ENCODE results near the gene SMC6.

Gene SMC6

DNA sequence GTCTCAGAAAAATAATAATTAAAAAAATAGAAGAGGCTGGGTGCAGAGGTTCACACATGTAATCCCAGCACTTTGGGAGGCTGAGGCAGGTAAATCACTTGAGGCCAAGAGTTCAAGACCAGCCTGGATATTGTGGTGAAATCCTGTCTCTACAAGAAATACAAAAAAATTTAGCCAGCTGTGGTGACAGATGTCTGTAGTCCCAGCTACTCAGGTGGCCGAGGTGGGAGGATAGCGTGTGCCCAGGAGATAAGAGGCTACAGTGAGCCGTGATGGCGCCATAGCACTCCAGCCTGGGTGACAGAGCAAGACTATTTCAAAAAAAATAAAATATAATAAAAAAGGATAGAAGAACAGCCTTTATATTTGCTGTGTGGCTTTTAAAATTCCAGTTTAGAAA is 35.9 kb downstream of the SMC6 start:
- DNase-seq (ENCODE audit: low read depth) = no peak

DNA sequence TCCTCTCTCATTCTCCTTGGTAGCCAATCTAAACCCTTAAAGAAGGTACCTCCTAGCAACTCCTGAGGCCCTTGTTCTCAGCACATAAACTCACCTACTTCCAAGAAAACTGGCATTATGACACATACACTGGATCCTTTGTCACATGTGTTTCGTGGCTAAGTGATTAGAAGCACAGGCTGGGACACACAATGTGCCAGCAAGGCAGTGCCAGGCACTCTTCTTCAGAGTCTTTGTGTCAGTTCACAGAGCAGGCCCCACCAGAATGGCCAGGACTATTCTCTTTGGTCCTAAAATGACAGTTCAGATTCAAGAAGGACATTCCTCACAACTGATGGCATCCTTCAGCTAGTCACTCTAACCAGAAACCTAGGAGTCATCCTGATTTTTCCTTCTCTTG is 40.3 kb downstream of the SMC6 start:
- DNase-seq (ENCODE audit: low read depth) = no peak

DNA sequence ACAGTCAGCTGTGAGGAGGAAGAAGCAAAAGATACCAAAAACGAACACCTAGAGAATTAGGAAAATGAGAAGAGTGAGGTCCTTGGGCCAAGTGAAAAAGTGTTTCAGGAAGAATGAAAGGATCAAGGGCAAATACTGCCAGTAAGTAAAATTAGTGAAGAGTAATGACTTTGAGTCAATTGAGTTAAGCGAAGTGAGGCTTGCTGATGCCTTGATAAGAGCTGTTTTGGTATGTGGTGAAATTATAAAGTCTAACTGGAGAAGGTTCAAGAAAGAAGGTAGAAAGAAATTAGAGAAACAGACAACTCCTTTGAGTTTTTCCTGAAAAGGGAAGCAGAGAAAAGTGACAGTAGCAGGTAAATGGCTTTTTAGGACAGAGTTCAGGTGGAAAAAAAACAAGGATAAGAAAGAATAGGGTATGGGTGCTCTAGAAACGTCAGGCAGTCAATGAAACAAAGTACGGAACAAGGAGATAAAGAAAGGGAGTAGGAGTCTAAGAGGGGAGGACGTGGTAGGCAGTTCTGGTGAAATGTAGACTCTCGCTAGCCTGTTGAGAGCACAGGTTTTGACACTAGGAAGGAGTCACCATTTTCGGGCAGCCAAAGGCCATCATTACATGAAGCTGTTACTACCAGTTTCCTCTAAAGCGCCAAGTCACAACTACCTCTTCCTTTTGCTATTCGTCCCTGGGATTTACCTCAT is 42.9 kb downstream of the SMC6 start:
- no peak for DNase-seq (ENCODE audit: low read depth)

DNA sequence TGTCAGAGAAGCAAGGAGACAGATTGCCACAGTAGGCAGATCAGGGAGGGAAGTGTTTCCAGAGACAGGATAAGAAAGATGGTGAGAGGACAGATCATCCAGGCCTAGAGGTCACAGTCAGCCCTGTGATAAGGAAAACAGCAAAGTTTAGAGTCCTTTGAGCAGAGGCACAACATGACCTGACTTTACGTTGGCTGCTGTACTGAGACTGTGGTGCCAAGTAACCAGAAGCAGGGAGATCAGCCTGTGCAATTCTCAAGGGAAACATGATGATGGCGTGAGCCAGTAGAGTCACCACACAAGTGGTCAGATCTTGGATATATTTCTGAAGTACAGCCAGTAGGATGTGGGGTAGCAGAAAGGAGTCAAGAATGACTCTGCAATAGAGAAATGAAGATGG is 43.7 kb downstream of the SMC6 start:
- no peak for DNase-seq (ENCODE audit: low read depth)

DNA sequence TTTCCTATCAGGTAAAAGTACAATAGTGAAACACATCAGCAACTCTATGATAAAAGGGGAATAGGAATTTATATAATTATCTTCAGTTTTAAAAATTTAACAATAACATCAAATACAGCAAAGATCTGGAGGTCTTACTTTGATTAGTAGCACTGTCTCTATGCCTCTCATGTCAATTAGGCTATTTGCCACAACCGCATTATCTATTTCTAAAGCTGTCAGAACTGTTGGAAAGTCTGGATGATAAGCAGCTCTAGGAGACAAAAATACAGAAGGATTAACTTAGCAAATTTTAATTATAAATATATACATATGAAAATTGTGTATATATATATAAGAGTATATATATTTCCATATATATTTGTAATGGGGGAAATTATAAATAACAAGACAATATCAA is 45.1 kb downstream of the SMC6 start:
- DNase-seq (ENCODE audit: low read depth) = no peak

DNA sequence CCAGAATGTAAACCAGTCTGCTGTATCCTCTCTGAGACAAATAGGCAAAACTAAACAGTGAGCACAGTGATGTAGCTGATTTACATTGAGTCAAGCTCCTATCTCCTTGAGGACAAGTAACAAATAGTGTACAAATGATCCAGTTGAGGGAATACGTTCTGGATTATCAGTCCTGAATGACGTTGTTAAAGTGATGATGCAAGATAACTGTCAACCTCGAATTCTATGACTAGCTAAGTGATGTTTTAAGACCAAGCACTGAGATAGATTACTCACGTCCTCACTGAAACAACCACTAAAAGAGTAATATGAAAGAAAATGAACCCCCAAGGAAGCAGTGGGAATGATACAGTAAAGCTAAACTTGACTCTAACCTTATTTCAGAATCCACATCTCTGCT is 46.8 kb downstream of the SMC6 start:
- no peak for DNase-seq (ENCODE audit: low read depth)

DNA sequence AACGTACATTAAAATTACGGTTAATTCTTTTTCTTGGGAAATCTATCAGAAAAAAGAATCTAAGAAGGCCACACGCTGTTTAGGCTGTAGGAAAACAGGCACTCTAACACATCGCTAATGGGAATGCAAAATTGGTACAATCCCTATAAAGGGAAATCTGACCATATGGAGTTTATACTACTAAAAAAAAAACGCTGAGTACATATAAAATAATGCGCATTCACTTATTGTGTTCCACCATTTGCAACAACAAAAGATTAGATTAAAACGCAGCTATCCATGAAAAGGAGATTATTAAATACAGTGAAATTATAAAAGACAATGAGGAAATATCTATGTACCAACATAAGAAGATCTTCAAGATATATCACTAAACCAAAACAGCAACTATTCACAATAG is 62.8 kb downstream of the SMC6 start:
- DNase-seq (ENCODE audit: low read depth) = no peak

DNA sequence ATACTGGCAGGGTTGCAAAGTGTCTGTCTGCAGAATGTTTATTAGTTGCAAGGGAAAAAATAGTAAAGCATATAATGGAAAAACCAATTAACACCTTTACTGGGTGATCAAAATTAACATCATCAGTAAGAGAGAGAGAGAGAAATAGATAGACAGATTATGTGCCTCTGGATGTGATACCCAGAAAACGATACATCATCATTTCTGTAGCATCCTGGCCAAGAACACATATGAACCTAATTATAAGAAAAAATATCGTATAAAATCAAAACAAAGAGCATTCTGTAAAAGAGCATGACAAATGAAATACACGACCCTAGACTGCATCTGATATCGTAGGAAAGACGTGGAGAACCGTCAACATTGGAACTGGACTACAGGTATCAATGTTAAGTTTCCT is 64.6 kb downstream of the SMC6 start:
- DNase-seq (ENCODE audit: low read depth) = no peak

DNA sequence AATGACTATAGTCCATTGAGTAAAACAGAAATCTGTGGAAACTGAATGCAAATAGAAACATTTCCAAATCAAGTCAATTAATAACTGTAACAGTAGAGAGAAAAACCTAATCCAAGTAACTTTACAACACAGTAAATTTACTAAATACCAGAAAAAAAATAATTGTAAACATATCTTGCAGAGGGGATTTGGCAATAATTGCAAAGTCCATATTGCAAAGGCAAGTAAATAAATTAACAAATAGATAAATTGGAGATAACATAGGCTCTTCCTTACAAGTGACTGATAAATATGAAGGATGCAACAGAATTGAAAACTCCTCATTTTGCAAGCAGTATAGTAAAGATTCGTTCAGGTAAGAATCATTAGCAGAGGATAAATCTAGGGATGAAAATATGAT is 65.0 kb downstream of the SMC6 start:
- no peak for DNase-seq (ENCODE audit: low read depth)

DNA sequence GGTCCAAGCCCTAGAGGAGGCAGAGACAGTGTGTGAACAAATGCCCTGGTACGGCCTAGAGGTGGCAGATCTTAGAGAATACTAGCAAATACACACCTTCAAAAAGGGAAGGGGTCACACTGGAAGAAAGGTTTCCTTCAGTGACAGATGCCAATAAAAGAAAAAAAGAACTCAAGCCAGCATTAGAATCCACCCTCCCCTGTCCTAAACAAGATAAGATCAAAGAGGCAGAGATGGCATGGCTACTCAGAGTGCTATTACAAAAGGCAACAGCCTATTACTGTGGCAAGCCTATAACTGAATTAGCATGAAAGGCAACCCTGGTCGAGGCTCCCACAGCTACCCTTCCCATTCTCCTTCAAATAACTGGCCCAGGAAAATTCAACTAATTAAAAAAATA is 69.6 kb downstream of the SMC6 start:
- no peak for DNase-seq (ENCODE audit: low read depth)

DNA sequence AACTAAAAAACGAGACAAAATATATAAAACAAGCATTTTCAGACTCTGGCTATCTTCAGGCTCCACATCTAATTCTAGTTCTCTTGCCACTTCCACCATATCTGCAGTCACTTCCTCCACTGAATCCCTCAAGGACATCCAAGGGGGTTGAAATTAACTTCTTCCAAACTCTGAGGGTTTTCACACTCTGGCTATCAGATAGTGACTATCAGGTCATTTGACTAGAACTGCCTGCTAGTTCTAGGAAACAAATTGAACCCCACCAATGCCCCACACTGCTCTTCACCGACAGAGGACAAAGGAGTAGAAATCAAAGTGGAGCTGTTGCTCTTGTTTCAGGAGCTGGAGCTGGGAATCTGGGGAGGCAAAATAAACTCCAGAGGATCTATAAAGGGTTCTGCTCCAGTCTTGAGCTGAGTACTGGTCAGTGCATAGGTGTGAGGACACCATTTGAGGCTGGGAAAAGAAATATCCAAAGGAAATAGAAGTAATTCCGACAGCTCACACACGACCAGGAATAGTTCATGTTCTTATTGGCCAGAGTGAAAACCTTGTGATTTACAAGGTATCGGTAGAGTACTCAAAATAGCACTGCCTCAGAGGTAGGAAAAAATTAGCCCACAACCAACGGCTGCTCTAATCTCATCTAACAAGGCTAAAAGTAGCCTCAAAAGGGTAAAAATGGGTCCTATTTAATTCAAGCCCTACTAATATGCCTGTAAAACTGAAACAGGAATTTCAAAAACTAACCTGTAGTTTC is 71.3 kb downstream of the SMC6 start:
- DNase-seq (ENCODE audit: low read depth) = no peak

DNA sequence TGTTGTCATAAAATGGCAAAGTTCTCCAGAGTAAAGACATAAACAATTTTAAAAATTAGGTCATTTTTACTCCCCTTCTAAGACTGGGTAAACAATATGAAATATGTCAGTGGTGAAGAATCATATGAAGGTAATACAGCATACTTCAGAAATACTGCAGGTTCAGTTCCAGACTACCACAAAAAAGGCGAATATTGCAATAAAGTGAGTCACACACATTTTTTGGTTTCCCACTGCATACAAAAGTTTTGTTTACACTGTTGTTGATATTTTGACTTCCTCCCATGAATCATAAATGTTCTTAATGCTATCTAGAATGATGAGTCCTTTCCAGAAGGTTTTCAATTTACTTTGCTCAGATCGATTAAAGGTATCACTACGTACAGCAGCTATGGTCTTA is 73.5 kb downstream of the SMC6 start:
- no peak for DNase-seq (ENCODE audit: low read depth)

DNA sequence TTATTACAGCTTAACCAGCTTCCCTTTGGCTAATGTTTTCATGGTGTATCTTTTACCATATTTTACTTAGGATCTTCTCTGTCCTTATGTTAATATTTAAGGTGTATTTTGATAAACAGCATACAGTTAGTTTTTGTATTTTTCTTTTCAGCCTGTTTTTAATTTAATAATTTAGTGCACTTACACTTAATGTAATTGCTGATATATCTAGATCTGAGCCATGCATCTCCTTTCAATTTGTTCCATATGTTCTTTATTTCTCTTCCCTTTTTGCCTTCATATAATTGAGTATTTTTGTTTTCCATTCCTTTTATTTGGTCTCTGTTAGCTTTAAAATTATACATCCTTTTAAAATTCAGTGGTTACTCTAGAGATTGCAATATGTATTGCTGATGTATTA is 78.8 kb downstream of the SMC6 start:
- DNase-seq (ENCODE audit: low read depth) = no peak

DNA sequence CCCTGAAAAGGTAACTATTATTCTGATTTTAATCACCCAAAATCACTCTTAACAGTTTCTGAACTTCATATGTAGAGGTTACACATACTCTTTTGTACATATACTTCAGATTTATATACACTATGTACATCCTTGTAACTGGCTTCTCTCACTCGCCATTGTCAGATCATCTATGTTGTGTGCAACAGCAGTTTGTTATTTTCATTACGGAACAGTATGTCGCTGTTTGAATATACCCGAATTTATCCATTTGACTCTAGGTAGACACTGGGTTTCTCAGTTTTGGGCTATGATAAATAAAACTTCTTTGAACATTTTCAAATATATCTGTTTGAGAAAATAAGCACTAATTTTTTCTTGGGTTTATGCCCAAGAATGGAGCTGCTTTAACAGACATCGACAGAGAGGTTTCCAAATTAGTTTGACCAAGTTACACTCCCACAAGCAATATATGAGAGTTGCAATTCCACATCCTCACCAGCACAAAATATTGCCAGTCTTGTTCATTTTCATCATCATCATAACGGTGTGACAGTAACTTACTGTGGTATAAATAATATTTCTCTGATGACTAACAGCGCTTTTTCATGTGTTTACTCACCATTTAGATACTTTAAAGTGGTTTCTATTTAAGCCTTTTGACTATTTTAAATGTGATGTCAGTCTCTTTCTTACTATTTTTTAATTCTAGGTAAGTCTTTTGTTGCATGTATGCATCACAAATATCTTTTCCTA is 80.9 kb downstream of the SMC6 start:
- no peak for DNase-seq (ENCODE audit: low read depth)

DNA sequence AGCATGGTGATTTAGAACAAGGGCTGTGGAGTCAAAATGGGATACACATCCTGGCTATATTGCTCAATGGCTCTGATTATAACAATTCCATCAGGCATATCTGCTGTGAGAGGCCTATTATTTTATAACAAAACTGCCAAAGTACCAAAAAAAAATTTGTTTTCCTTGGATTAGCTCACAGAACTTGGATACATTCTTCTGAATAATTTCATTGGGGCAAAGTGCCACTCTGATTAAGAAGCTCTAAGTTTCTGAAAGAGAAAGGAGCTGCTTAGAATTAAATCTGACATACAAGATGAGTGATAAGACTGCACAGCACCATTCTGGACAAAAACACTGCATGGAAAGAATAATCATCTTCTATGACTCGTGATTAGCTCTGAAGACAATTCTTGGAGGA is 85.7 kb downstream of the SMC6 start:
- no peak for DNase-seq (ENCODE audit: low read depth)

DNA sequence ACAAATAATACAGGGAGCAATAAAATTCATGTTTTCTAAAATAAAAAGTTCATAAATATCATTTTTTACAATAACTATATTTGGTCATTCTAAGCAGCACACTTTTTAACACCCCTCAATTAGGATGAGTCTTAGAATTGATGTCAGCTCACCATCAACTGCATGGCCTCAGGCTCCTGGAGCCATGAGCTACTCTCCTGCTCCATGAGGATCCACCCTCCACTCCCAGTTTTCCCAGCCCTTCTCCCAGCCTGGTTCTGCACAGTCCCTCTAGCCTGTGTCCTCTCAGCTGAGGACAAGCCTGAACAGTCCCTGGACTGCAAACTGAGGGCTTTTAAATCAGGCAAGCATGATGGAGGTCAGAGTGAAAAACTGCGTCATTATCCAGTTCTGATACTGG is 89.1 kb downstream of the SMC6 start:
- no peak for DNase-seq (ENCODE audit: low read depth)

DNA sequence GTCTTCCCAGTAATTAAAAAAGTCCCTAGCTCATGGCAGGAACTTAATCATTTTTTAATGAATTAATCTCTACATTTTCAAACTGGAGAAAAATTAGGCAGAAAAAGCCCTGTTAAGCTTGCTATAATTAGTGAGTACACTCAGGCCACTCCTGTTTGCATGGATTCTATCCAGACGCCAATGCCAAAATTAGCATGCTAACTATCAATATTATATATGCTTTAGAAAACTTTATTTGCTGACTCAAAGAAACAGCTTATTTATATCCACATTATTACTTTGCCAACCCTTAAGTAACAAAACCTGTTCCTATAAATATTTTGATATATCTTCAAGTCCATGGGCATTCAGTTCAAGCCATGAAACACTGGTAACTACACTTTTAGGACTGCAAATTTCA is 90.9 kb downstream of the SMC6 start:
- no peak for DNase-seq (ENCODE audit: low read depth)

DNA sequence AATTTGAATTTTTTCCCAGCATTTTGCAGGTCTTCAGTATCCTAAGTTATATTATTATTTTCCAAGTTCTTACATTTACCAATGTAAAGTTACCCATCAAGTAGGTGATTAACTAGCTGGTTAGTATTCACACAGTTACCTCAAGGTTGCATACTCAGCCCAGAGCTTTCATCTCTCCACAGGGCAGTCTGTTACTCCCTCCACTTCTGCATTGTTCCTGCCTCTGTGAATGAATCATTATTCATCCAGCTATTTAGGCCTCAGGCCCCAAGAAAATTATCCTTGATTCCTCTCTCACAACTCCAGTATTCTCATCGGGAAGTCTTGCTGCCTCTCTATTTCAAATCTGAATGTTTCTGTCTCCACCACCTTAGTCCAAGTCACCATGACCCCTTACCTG is 92.2 kb downstream of the SMC6 start:
- DNase-seq (ENCODE audit: low read depth) = no peak

DNA sequence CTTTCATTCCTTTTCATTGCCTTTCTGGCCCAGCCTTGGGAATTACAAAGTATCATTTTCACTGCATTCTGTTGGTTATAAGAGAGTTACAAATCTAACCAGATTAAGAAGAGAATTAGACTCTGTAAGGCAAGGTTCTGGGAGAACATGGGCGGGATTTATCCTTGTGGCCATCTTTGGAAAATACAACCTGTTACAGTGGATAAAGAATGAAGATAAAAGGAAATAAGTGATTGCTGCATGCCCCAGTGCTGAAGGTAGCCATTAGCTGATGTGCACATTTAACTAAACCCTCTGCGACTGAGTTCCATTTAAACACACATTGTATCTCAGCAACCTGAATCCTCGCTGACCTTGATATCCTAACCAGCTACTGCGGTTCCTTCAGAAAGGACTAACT is 93.4 kb downstream of the SMC6 start:
- no peak for DNase-seq (ENCODE audit: low read depth)

DNA sequence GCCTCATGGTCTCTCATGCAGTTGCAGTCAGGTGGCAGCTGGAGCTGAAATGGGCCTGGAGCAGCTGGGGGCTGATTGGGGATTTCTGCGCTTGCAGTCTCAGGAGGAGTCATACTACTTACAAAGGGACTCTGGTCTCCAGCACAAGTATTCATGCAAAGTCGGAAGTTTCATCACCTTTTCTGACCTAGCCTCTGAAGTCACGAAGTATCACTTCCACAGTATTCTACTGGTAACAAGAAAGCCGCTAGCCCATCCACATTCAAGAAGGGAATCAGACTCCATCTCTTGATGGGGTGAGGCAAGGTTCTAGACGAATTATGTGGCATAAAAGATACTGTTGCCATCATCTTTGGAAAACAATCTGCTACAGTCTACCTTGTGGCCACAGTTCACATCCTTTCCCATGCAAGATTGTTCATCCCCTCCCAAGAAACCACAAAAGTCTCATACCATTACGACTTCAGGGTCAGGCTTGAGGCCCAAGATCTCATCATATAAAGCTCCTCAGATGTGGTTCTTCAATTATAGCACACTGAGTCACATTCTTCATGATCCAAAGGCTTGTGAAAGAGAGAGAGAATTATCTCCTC is 95.3 kb downstream of the SMC6 start:
- DNase-seq (ENCODE audit: low read depth) = no peak

DNA sequence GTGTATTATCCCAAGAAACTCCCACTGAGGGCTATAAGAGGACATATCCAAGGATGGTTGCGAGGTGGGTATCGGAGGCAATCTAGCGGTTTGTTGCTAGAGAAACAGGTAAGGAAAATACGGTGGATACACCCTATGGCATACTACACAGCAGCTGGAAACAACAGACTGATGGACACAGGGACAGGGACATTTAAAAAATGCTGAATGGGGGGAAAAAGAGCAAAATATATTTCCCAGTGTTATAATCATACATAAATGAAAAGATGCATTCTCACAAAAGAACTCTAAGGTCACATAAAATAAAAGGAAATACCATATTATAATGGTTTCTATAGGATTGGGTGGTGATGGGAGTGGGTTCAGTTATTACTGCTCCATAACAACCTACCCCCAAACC is 95.9 kb downstream of the SMC6 start:
- DNase-seq (ENCODE audit: low read depth) = no peak

DNA sequence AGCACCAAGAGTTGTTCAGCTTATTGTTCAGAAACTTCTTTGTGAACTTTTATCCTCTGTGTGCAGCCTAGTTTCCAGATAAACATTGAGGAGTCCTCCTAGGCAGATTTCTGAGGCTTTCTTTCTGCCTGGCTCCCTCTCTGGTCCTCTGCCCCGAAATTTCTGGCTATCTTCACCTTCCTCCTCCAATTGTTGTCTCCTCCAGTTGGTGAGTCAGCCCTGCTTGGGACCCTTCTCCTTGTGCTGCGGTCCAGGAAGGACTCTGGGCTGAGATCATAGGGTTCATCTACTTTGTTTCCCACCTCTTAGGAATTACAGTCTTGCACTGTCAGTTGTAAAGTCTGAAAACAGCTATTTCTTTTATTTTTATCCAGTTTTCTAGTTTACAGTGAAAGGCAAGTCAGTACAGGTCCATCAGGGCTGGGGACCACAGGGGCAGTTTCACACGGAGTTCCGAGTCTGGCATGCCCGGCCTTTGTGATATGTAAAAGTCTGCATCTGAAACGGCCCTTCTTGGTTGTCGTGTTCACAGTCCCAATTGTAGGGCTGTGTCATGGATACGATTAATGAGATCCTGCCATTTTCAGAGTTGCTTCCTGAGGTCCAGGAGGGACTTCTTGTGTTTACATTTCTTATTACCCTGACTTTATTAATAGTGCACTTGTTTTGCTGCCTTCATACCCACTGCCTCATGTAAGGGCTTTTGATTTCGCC is 100.8 kb downstream of the SMC6 start:
- DNase-seq (ENCODE audit: low read depth) = no peak
